Loucy (cell line): ENCODE results near the gene CCDC196.
A peak's percentile ranks its signal among the peaks of the same experiment; 100 is the strongest.

Experiments
- H2AFZ ChIP-seq: fragments of 200-600 bp; sonication (generic); 2 replicates; pipeline ENCODE4 v1.6.0; 2016; ENCODE audit warnings: antibody characterized with exemption, mild to moderate bottlenecking, low read length, moderate library complexity
- H3F3A ChIP-seq: fragments of 200-600 bp; 2 replicates; pipeline ENCODE4 v1.6.0; 2016; ENCODE audit warnings: antibody characterized with exemption, low read depth, mild to moderate bottlenecking
- H3K27me3 ChIP-seq: fragments of 200-600 bp; sonication (generic); 2 replicates; pipeline ENCODE4 v1.6.1; 2014; ENCODE audit warnings: low read length, mild to moderate bottlenecking; ENCODE audit not compliant: insufficient read depth, poor library complexity, severe bottlenecking
- H3K36me3 ChIP-seq: fragments of 200-600 bp; sonication (generic); 2 replicates; pipeline ENCODE4 v1.6.1; 2016; ENCODE audit warnings: low read length; ENCODE audit not compliant: insufficient read depth
- H3K4me1 ChIP-seq: fragments of 200-600 bp; sonication (generic); 2 replicates; pipeline ENCODE4 v1.5.1; 2014; ENCODE audit warnings: low read length, mild to moderate bottlenecking; ENCODE audit not compliant: insufficient read depth, poor library complexity, severe bottlenecking
- H3K4me2 ChIP-seq: fragments of 200-600 bp; sonication (generic); 2 replicates; pipeline ENCODE4 v1.6.0; 2014; ENCODE audit warnings: antibody characterized with exemption, low read length, low read depth, mild to moderate bottlenecking; ENCODE audit not compliant: poor library complexity, severe bottlenecking
- H3K4me3 ChIP-seq: fragments of 200-600 bp; sonication (generic); 2 replicates; pipeline ENCODE4 v1.5.1; 2014; ENCODE audit warnings: low read length, mild to moderate bottlenecking, mixed read lengths; ENCODE audit not compliant: poor library complexity, severe bottlenecking
- H3K79me2 ChIP-seq: fragments of 200-600 bp; sonication (generic); 2 replicates; pipeline ENCODE4 v1.6.1; 2014; ENCODE audit warnings: low read length; ENCODE audit not compliant: insufficient read depth
- H3K9ac ChIP-seq: fragments of 200-600 bp; sonication (generic); 2 replicates; pipeline ENCODE4 v1.6.0; 2014; ENCODE audit warnings: mild to moderate bottlenecking, low read depth, low read length, moderate library complexity; ENCODE audit not compliant: poor library complexity, severe bottlenecking
- H3K9me2 ChIP-seq: fragments of 200-600 bp; sonication (generic); replicated peaks from 2 replicates; pipeline ENCODE4 v1.6.1; 2016; ENCODE audit warnings: low read depth, low read length, mixed read lengths
- H3K9me3 ChIP-seq: fragments of 200-600 bp; sonication (generic); 2 replicates; pipeline ENCODE4 v1.6.1; 2014; ENCODE audit warnings: mild to moderate bottlenecking, antibody characterized with exemption, low read length, low read depth; ENCODE audit not compliant: insufficient read depth
- H4K20me1 ChIP-seq: fragments of 200-600 bp; sonication (generic); 2 replicates; pipeline ENCODE4 v1.6.0; 2014; ENCODE audit warnings: antibody characterized with exemption, low read length, mild to moderate bottlenecking; ENCODE audit not compliant: insufficient read depth, poor library complexity, severe bottlenecking
- CTCF ChIP-seq: fragments of 200-600 bp; sonication (generic); conservative IDR thresholded peaks from 2 replicates; pipeline ENCODE4 v1.5.1; 2014; ENCODE audit warnings: mild to moderate bottlenecking, antibody characterized with exemption, low read length
- EZH2phosphoT487 ChIP-seq: fragments of 200-600 bp; IDR thresholded peaks from 2 replicates; pipeline ENCODE4 v1.6.1; 2018; ENCODE audit warnings: antibody characterized with exemption, mild to moderate bottlenecking, moderate library complexity, borderline replicate concordance

The CCDC196 gene

GRCh38 chr14:66508846-66509621 lies 22.9 kb downstream of the CCDC196 start:
- Histone ChIP-seq H3K27me3 (no peaks in the 10 kb centered on the region), H3F3A (no peaks in the 10 kb centered on the region), H3K9me3 (no peaks in the 10 kb centered on the region), H4K20me1 (peaks cover 57% of the 10 kb centered on the region), H3K4me2 (peak overlapping the region; percentile 88), H3K9me2 (no peaks in the 10 kb centered on the region), H3K36me3 (no peaks in the 10 kb centered on the region), H2AFZ (peak overlapping the region; percentile 82), H3K4me3 (peak overlapping the region; percentile 99), H3K79me2 (peaks cover 51% of the 10 kb centered on the region), H3K9ac (peak overlapping the region; percentile 93), H3K4me1 (peaks cover 38% of the 10 kb centered on the region)
- TF ChIP-seq EZH2phosphoT487: no peak
- no peak for TF ChIP-seq CTCF

- Histone ChIP-seq H3K27me3 (no peaks in the 10 kb centered on the region), H4K20me1 (peaks cover 59% of the 10 kb centered on the region), H3K9ac (peak overlapping the region; percentile 93), H3K4me3 (peak overlapping the region; percentile 99), H3K4me1 (peaks cover 40% of the 10 kb centered on the region), H3K4me2 (peak overlapping the region; percentile 88), H3K9me2 (no peaks in the 10 kb centered on the region), H3K9me3 (no peaks in the 10 kb centered on the region), H3K79me2 (peaks cover 57% of the 10 kb centered on the region), H3K36me3 (no peaks in the 10 kb centered on the region), H3F3A (no peaks in the 10 kb centered on the region), H2AFZ (no peak overlapping the region)
- TF ChIP-seq CTCF: no peak
- TF ChIP-seq EZH2phosphoT487: no peak
These were observed 23.7 kb downstream of the CCDC196 start for GRCh38 chr14:66509874-66510273.

- Histone ChIP-seq H3K79me2 (peaks cover 60% of the 10 kb centered on the region), H3K9ac (peak overlapping the region; percentile 8), H3K4me2 (peak overlapping the region; percentile 88), H3K4me1 (peaks cover 43% of the 10 kb centered on the region), H3K36me3 (no peaks in the 10 kb centered on the region), H3F3A (no peaks in the 10 kb centered on the region), H2AFZ (no peak overlapping the region), H3K4me3 (peak overlapping the region; percentile 47), H3K9me3 (no peaks in the 10 kb centered on the region), H4K20me1 (peaks cover 59% of the 10 kb centered on the region), H3K9me2 (no peaks in the 10 kb centered on the region), H3K27me3 (no peaks in the 10 kb centered on the region)
- TF ChIP-seq EZH2phosphoT487 (no peak), CTCF (no peak)
These were observed 25.7 kb downstream of the CCDC196 start for GRCh38 chr14:66511849-66512248.
